NCI-H128 (cell line): ENCODE data around the gene SP9.
A peak's percentile ranks its signal among the peaks of the same experiment; 100 is the strongest.

Source experiments
- DNase-seq: peaks from one replicate; lab custom pipeline; 2025; ENCODE audit not compliant: unreplicated experiment; lab: John Stamatoyannopoulos, UW

Gene SP9

GRCh38 chr2:174333372-174334277, 1.1 kb upstream of the SP9 start:
- no peak for DNase-seq

- DNase-seq, result no peak
These were observed 457 bp upstream of the SP9 start for GRCh38 chr2:174334278-174334715.

GRCh38 chr2:174335254-174335987, 667 bp downstream of the SP9 start:
- no peak for DNase-seq

- DNase-seq, result no peak
These were observed 1.3 kb downstream of the SP9 start for GRCh38 chr2:174335988-174336500.

- no peak for DNase-seq
These were observed 2.0 kb downstream of the SP9 start for GRCh38 chr2:174336501-174337336.

- no peak for DNase-seq
These were observed 2.8 kb downstream of the SP9 start for GRCh38 chr2:174337337-174338146.

GRCh38 chr2:174338147-174338605, 3.4 kb downstream of the SP9 start:
- DNase-seq, result no peak

GRCh38 chr2:174338671-174339560, 4.2 kb downstream of the SP9 start:
- DNase-seq, result no peak

- DNase-seq, result no peak
These were observed 5.0 kb downstream of the SP9 start for GRCh38 chr2:174339561-174340399.

- no peak for DNase-seq
These were observed 5.9 kb downstream of the SP9 start for GRCh38 chr2:174340400-174341292.

- DNase-seq, result peak; percentile 25
These were observed 6.7 kb downstream of the SP9 start for GRCh38 chr2:174341293-174341994.

GRCh38 chr2:174341995-174342685, 7.4 kb downstream of the SP9 start:
- no peak for DNase-seq

- DNase-seq, result no peak
These were observed 8.1 kb downstream of the SP9 start for GRCh38 chr2:174342686-174343342.

GRCh38 chr2:174343343-174343622, 8.5 kb downstream of the SP9 start:
- DNase-seq, result no peak

GRCh38 chr2:174343623-174344455, 9.1 kb downstream of the SP9 start:
- no peak for DNase-seq
